Measurements from ENCODE around the gene FBN1.

FBN1 gene

GRCh38 chr15:48644827-48645557, 517 bp downstream of the FBN1 start:
- TF ChIP-seq NFIC (IDR thresholded peaks at IDR 0.05) = no peak
- no peak for TF ChIP-seq TAF1 (IDR thresholded peaks at IDR 0.05; ENCODE audit: low read depth)
- TF ChIP-seq EGR1 (IDR thresholded peaks at IDR 0.05) = no peak
- TF ChIP-seq ZBTB7A (IDR thresholded peaks at IDR 0.05; ENCODE audit: low read depth) = peak; percentile 75

- no peak for TF ChIP-seq CEBPB (IDR thresholded peaks at IDR 0.05)
- TF ChIP-seq EGR1 (IDR thresholded peaks at IDR 0.05) = no peak
- TF ChIP-seq FOXM1 (IDR thresholded peaks at IDR 0.05; ENCODE audit: borderline replicate concordance, low read depth) = no peak
- TF ChIP-seq ZBTB7A (IDR thresholded peaks at IDR 0.05; ENCODE audit: low read depth) = no peak
- TF ChIP-seq EP300 (IDR thresholded peaks at IDR 0.05; ENCODE audit: borderline replicate concordance) = no peak
- no peak for TF ChIP-seq CREB1 (IDR thresholded peaks at IDR 0.05; ENCODE audit: low read depth)
- no peak for TF ChIP-seq RAD21 (IDR thresholded peaks at IDR 0.05; ENCODE audit: low read depth)
- TF ChIP-seq TEAD4 (IDR thresholded peaks at IDR 0.05) = no peak
- TF ChIP-seq, protein P1, sequence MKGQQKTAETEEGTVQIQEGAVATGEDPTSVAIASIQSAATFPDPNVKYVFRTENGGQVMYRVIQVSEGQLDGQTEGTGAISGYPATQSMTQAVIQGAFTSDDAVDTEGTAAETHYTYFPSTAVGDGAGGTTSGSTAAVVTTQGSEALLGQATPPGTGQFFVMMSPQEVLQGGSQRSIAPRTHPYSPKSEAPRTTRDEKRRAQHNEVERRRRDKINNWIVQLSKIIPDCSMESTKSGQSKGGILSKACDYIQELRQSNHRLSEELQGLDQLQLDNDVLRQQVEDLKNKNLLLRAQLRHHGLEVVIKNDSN (IDR thresholded peaks at IDR 0.05) = no peak
- TF ChIP-seq TAF1 (IDR thresholded peaks at IDR 0.05; ENCODE audit: low read depth) = no peak
- no peak for TF ChIP-seq NFIC (IDR thresholded peaks at IDR 0.05)
- no peak for TF ChIP-seq TCF12 (IDR thresholded peaks at IDR 0.05; ENCODE audit: low read depth)
- TF ChIP-seq, protein P2, sequence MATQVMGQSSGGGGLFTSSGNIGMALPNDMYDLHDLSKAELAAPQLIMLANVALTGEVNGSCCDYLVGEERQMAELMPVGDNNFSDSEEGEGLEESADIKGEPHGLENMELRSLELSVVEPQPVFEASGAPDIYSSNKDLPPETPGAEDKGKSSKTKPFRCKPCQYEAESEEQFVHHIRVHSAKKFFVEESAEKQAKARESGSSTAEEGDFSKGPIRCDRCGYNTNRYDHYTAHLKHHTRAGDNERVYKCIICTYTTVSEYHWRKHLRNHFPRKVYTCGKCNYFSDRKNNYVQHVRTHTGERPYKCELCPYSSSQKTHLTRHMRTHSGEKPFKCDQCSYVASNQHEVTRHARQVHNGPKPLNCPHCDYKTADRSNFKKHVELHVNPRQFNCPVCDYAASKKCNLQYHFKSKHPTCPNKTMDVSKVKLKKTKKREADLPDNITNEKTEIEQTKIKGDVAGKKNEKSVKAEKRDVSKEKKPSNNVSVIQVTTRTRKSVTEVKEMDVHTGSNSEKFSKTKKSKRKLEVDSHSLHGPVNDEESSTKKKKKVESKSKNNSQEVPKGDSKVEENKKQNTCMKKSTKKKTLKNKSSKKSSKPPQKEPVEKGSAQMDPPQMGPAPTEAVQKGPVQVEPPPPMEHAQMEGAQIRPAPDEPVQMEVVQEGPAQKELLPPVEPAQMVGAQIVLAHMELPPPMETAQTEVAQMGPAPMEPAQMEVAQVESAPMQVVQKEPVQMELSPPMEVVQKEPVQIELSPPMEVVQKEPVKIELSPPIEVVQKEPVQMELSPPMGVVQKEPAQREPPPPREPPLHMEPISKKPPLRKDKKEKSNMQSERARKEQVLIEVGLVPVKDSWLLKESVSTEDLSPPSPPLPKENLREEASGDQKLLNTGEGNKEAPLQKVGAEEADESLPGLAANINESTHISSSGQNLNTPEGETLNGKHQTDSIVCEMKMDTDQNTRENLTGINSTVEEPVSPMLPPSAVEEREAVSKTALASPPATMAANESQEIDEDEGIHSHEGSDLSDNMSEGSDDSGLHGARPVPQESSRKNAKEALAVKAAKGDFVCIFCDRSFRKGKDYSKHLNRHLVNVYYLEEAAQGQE (IDR thresholded peaks at IDR 0.05; ENCODE audit: low read depth) = no peak
- TF ChIP-seq, protein P3, sequence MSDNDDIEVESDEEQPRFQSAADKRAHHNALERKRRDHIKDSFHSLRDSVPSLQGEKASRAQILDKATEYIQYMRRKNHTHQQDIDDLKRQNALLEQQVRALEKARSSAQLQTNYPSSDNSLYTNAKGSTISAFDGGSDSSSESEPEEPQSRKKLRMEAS (IDR thresholded peaks at IDR 0.05) = no peak
- TF ChIP-seq YY1 (IDR thresholded peaks at IDR 0.05; ENCODE audit: low read depth) = no peak
These were observed 1.1 kb downstream of the FBN1 start for GRCh38 chr15:48644467-48644826.

GRCh38 chr15:48643776-48644466, 1.6 kb downstream of the FBN1 start:
- TF ChIP-seq TEAD4 (IDR thresholded peaks at IDR 0.05) = no peak
- TF ChIP-seq, protein P3 (IDR thresholded peaks at IDR 0.05) = no peak
- no peak for TF ChIP-seq EP300 (IDR thresholded peaks at IDR 0.05; ENCODE audit: borderline replicate concordance)
- TF ChIP-seq CREB1 (IDR thresholded peaks at IDR 0.05; ENCODE audit: low read depth) = no peak

GRCh38 chr15:48643206-48643605, 2.3 kb downstream of the FBN1 start:
- TF ChIP-seq EGR1 (IDR thresholded peaks at IDR 0.05) = no peak
- TF ChIP-seq, protein P2 (IDR thresholded peaks at IDR 0.05; ENCODE audit: low read depth) = no peak
- TF ChIP-seq NFIC (IDR thresholded peaks at IDR 0.05) = no peak
- TF ChIP-seq EP300 (IDR thresholded peaks at IDR 0.05; ENCODE audit: borderline replicate concordance) = no peak
- TF ChIP-seq, protein P1 (IDR thresholded peaks at IDR 0.05) = no peak
- TF ChIP-seq, protein P3 (IDR thresholded peaks at IDR 0.05) = no peak
- TF ChIP-seq TAF1 (IDR thresholded peaks at IDR 0.05; ENCODE audit: low read depth) = no peak
- TF ChIP-seq TEAD4 (IDR thresholded peaks at IDR 0.05) = no peak
- no peak for TF ChIP-seq CREB1 (IDR thresholded peaks at IDR 0.05; ENCODE audit: low read depth)
- no peak for TF ChIP-seq TCF12 (IDR thresholded peaks at IDR 0.05; ENCODE audit: low read depth)
- no peak for TF ChIP-seq RAD21 (IDR thresholded peaks at IDR 0.05; ENCODE audit: low read depth)
- no peak for TF ChIP-seq YY1 (IDR thresholded peaks at IDR 0.05; ENCODE audit: low read depth)
- TF ChIP-seq FOXM1 (IDR thresholded peaks at IDR 0.05; ENCODE audit: borderline replicate concordance, low read depth) = no peak
- no peak for TF ChIP-seq ZBTB7A (IDR thresholded peaks at IDR 0.05; ENCODE audit: low read depth)
- TF ChIP-seq CEBPB (IDR thresholded peaks at IDR 0.05) = no peak

DNA sequence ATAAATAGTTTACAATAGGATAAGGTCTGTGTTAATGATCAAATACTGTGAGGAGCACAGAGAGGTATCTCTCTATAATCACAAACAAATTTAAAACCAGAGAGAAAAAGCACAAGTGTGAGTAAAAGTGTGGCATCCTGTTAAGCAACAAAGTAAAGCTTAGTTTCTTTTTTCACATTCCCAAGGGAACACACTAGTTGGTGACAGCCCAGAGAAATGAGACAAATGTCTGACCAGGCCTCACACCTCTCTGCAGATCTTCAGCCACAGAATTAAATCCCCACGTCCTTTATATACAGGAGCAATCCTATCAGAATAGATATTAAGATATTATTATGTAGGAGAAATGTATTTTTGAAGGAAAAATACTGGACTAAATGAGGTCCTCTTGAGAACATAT, 2.7 kb downstream of the FBN1 start:
- TF ChIP-seq NFIC (IDR thresholded peaks at IDR 0.05) = no peak
- TF ChIP-seq RAD21 (IDR thresholded peaks at IDR 0.05; ENCODE audit: low read depth) = no peak
- TF ChIP-seq, protein P3 (IDR thresholded peaks at IDR 0.05) = no peak
- TF ChIP-seq, protein P2 (IDR thresholded peaks at IDR 0.05; ENCODE audit: low read depth) = no peak
- TF ChIP-seq FOXM1 (IDR thresholded peaks at IDR 0.05; ENCODE audit: borderline replicate concordance, low read depth) = no peak
- TF ChIP-seq CREB1 (IDR thresholded peaks at IDR 0.05; ENCODE audit: low read depth) = no peak
- no peak for TF ChIP-seq ZBTB7A (IDR thresholded peaks at IDR 0.05; ENCODE audit: low read depth)
- TF ChIP-seq TAF1 (IDR thresholded peaks at IDR 0.05; ENCODE audit: low read depth) = no peak
- TF ChIP-seq, protein P1 (IDR thresholded peaks at IDR 0.05) = no peak
- TF ChIP-seq TCF12 (IDR thresholded peaks at IDR 0.05; ENCODE audit: low read depth) = no peak
- TF ChIP-seq CEBPB (IDR thresholded peaks at IDR 0.05) = no peak
- TF ChIP-seq EGR1 (IDR thresholded peaks at IDR 0.05) = no peak
- no peak for TF ChIP-seq TEAD4 (IDR thresholded peaks at IDR 0.05)
- no peak for TF ChIP-seq YY1 (IDR thresholded peaks at IDR 0.05; ENCODE audit: low read depth)
- TF ChIP-seq EP300 (IDR thresholded peaks at IDR 0.05; ENCODE audit: borderline replicate concordance) = no peak
